ENCODE results near the gene FER. TPM values are rescaled to one million over a fixed set of nuclear protein-coding genes. Genes with fewer than 3 reads are reported as not detected.

FER gene
- total RNA-seq, 1 experiment from 2014 or later: 16.4 TPM

DNA sequence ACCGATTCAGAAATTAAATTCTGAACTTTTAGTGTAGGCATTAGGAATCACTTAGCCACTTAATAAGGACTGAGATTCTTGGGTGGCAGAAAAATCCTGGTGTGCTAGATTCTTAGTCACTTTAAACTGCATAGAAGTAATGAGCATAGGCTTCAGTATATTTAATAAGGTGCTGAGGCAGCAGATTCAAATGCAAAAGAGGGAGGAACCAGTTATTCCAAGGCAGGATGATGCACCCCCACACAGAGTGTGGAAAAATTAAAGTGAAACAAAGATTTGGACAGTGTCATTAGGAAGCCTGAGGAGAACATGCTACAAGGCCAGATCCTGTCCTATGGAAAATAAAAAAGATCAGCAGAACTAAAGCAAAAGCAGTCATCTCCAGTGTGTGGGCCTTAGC lies 444.3 kb downstream of the FER start:
- Histone ChIP-seq H3K27me3 (replicated peaks; ENCODE audit: insufficient read depth, low read depth, low read length, poor library complexity) (no peaks in the 10 kb centered on the region), H3K27ac (ENCODE audit: low read depth, low read length, poor library complexity, severe bottlenecking) (no peak overlapping the region), H3K4me3 (ENCODE audit: low read depth, low read length, poor library complexity, severe bottlenecking) (no peak overlapping the region), H3K9me3 (ENCODE audit: low read depth, low read length, poor library complexity, severe bottlenecking) (no peaks in the 10 kb centered on the region), H3K4me1 (ENCODE audit: insufficient read depth, low read length, poor library complexity, severe bottlenecking) (peaks cover 28% of the 10 kb centered on the region), H3K36me3 (ENCODE audit: insufficient read depth, low read length, poor library complexity, severe bottlenecking) (no peaks in the 10 kb centered on the region)
- TF ChIP-seq, protein P1, sequence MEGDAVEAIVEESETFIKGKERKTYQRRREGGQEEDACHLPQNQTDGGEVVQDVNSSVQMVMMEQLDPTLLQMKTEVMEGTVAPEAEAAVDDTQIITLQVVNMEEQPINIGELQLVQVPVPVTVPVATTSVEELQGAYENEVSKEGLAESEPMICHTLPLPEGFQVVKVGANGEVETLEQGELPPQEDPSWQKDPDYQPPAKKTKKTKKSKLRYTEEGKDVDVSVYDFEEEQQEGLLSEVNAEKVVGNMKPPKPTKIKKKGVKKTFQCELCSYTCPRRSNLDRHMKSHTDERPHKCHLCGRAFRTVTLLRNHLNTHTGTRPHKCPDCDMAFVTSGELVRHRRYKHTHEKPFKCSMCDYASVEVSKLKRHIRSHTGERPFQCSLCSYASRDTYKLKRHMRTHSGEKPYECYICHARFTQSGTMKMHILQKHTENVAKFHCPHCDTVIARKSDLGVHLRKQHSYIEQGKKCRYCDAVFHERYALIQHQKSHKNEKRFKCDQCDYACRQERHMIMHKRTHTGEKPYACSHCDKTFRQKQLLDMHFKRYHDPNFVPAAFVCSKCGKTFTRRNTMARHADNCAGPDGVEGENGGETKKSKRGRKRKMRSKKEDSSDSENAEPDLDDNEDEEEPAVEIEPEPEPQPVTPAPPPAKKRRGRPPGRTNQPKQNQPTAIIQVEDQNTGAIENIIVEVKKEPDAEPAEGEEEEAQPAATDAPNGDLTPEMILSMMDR (conservative IDR thresholded peaks at IDR 0.05; ENCODE audit: low read depth, low read length): no peak
- POLR2A ChIA-PET (ENCODE audit: low non-redundant PET): no interaction called here
- BruUV-seq (replicated peaks): no TSS peak
- CTCF ChIA-PET: no interaction called here
- intact Hi-C loops (cut with micrococcal nuclease; ENCODE audit: unreplicated experiment): no loop called here
- no peak for DNase-seq (ENCODE audit: low spot score)

DNA sequence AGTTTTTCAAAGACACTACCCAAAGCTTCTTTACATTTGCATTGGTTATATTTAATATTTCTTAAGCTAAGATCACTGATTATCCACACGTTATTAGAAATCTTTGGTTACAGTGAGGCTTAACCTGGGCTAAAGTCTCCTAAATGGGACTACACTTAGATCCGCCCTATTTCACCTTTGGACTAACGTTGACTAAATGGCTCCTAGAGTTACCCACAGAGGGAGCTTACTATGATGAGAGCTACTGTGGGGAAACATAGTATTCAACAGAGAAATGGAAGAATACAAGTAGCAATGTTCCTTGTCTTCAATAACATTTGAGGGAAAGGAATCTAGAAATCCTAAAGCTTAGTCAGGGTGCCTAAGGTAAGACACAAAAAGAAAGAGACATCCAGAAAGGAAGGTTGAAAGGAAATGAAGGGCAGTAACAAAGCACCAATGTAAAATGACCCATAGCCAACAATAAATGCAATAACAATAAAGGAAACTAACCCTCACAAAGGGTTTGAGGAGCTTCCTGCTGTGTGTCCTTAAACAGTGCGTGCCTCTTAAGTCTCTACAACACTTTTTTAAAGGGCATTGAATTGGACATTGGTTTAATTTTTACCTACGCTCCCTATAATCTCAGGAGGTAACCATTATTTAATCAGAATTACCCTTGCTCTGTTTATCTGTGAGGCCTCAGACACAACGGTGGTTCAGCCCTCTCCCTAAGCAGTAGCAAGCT lies 445.0 kb downstream of the FER start:
- TF ChIP-seq EZH2 (IDR thresholded peaks at IDR 0.05; ENCODE audit: borderline replicate concordance, low read depth, low read length, poor library complexity, severe bottlenecking): no peak
- H3K27ac ChIP-seq (ENCODE audit: low read depth, low read length, poor library complexity, severe bottlenecking): no peak overlapping the region
- BruUV-seq (replicated peaks): no TSS peak
- H3K4me3 ChIP-seq (ENCODE audit: low read depth, low read length, poor library complexity, severe bottlenecking): no peak overlapping the region
- no peaks in the 10 kb centered on the region for H3K9me3 ChIP-seq (ENCODE audit: low read depth, low read length, poor library complexity, severe bottlenecking)
- H3K36me3 ChIP-seq (ENCODE audit: insufficient read depth, low read length, poor library complexity, severe bottlenecking): no peaks in the 10 kb centered on the region
- DNase-seq (ENCODE audit: low spot score): no peak
- H3K4me1 ChIP-seq (ENCODE audit: insufficient read depth, low read length, poor library complexity, severe bottlenecking): peaks cover 28% of the 10 kb centered on the region
- intact Hi-C loops (cut with micrococcal nuclease; ENCODE audit: unreplicated experiment): no loop called here
- ChIA-PET CTCF (no interaction called here), POLR2A (ENCODE audit: low non-redundant PET) (no interaction called here)
- H3K27me3 ChIP-seq (replicated peaks; ENCODE audit: insufficient read depth, low read depth, low read length, poor library complexity): no peaks in the 10 kb centered on the region

DNA sequence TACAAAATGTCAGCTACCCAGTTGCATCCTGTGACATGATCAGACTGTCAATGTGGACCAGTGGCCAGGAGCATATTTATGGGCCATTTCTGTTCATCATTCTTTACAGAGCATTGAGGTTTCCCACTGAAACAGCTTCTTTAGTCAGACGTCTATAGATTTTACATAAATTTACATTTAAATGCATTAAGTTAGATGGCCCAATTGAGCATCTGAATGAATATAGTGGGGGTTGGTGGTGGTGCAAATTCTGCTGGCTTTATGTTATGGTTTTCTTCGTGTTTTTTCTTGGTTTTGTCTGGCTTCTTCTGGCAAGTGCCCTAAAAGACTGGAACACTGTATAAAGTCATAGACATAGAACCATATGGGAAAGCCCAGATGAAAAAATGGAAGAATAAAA lies 448.0 kb downstream of the FER start:
- intact Hi-C loops (cut with micrococcal nuclease; ENCODE audit: unreplicated experiment): no loop called here
- H3K4me1 ChIP-seq (ENCODE audit: insufficient read depth, low read length, poor library complexity, severe bottlenecking): peaks cover 17% of the 10 kb centered on the region
- BruUV-seq (replicated peaks): no TSS peak
- H3K27ac ChIP-seq (ENCODE audit: low read depth, low read length, poor library complexity, severe bottlenecking): no peak overlapping the region
- ChIA-PET POLR2A (ENCODE audit: low non-redundant PET) (no interaction called here), CTCF (no interaction called here)
- no peaks in the 10 kb centered on the region for H3K36me3 ChIP-seq (ENCODE audit: insufficient read depth, low read length, poor library complexity, severe bottlenecking)
- H3K4me3 ChIP-seq (ENCODE audit: low read depth, low read length, poor library complexity, severe bottlenecking): no peak overlapping the region
- H3K9me3 ChIP-seq (ENCODE audit: low read depth, low read length, poor library complexity, severe bottlenecking): no peaks in the 10 kb centered on the region
- TF ChIP-seq, protein P1 (conservative IDR thresholded peaks at IDR 0.05; ENCODE audit: low read depth, low read length): no peak
- no peak for TF ChIP-seq EZH2 (IDR thresholded peaks at IDR 0.05; ENCODE audit: borderline replicate concordance, low read depth, low read length, poor library complexity, severe bottlenecking)
- DNase-seq (ENCODE audit: low spot score): no peak
- H3K27me3 ChIP-seq (replicated peaks; ENCODE audit: insufficient read depth, low read depth, low read length, poor library complexity): no peaks in the 10 kb centered on the region

All from A673 (cell line).